Measurements from ENCODE around the gene MSANTD4. TPM values are rescaled to one million over a fixed set of nuclear protein-coding genes. Genes with fewer than 3 reads are reported as not detected.

Gene MSANTD4
- total RNA-seq (2014; rRNA removed; shearing (Covaris generic)) = 26.4 and 26.6 TPM in 2 replicates
- 20.4 and 21.0 TPM in 2 replicates for total RNA-seq (2022)
- percentile 88 among the genes with signal in this experiment for Bru-seq, nascent RNA
- BruChase-seq, experiment 1, labeled RNA remaining after a 6-hour chase = percentile 70 among the genes with signal in this experiment
- percentile 90 among the genes with signal in this experiment for BruChase-seq, experiment 2, labeled RNA remaining after a 2-hour chase
- long read RNA-seq, full-length matches to known transcripts = 6 of 14 reads
- long read RNA-seq, partial matches to known transcripts = 1 of 14 reads
- long read RNA-seq, other reads (novel, unspliced or antisense) = 7 of 14 reads

DNA sequence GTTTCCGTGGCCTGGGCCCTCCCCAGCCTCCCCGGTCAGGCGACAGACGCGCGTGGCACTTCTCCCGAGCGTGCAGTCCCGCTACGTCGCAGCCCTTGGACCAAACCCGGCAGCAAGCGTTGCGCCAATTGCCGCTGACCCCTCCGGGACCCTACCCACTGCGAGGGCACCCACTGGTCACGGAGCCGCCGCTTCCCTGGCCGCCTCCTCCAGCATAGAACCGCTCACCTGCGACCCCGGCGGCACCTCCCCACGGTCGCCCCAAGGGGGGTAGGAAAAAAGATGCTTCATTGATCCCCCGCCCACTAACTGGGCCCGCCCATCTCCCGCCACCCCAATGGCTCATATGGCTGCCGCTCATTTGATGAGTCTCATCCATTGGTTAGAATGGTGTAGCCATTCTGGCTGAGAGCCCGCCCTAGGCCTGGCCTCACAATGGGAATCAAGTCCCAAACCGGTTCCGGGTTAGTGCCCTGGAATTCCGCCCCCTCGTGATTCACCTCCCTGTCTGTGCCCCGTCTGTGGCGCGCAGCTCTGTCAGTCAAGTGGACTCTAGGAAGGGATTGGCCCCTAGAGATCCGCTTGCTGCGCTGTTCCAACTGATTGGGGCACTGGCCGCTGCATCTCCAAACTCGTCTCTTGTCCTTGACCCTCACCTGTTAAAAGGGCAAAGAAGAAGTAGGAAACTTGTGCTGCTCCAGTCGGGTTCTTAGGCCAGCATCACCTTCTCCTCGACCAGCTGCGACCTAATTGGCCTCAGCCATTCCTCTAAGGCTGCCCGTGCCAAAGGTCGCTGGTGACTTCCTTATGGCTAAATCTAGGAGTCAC is at the start of gene MSANTD4:
Gene MSANTD4, minus strand, starts transcription at position 274 of the 828 bp plus-strand sequence. CDS start 11,323 bp downstream, outside the sequence.
- Histone ChIP-seq H3K9me2 (ENCODE audit: insufficient read depth, low read length) (no peaks in the 10 kb centered on the region), H2AFZ (ENCODE audit: low read length) (peak within 1 kb of the TSS; percentile 86), H3K4me1 (ENCODE audit: insufficient read depth, low read length, poor library complexity, severe bottlenecking) (peaks cover 35% of the 10 kb centered on the region), H3K4me3 (ENCODE audit: low read depth, low read length, poor library complexity, severe bottlenecking) (peak within 1 kb of the TSS; percentile 94), H4K20me1 (ENCODE audit: insufficient read depth, low read length) (peaks cover 19% of the 10 kb centered on the region; the same call in 1 of the 2 replicates), H3K9me3 (ENCODE audit: low read length) (no peaks in the 10 kb centered on the region), H3K27ac (ENCODE audit: low read depth, low read length, poor library complexity, severe bottlenecking) (peak within 1 kb of the TSS; percentile 54), H3K36me3 (ENCODE audit: insufficient read depth, low read length) (peaks cover 30% of the 10 kb centered on the region), H3K79me2 (ENCODE audit: insufficient read depth, low read depth, low read length) (peaks cover 47% of the 10 kb centered on the region), H3K4me2 (ENCODE audit: low read length) (peak within 1 kb of the TSS; percentile 76)
- intact Hi-C loops (cut with micrococcal nuclease; ENCODE audit: unreplicated experiment) = loop anchor here (1.0 kb wide), 1 partner anchor 54 kb away; no protein-coding TSS in a partner anchor
- DNase-seq (ENCODE audit: low spot score) = peak; percentile 99
- ChIA-PET CTCF (ENCODE audit: unreplicated experiment) (interaction anchor here (0.6 kb wide), 1 partner anchor 82 kb away, joined by 3 read pairs; no protein-coding TSS in a partner anchor), POLR2A (interaction anchor here (0.6 to 1.5 kb wide), 2 partner anchors 12 to 90 kb away, joined by 4 read pairs; no protein-coding TSS in a partner anchor)
- no TSS peak for BruUV-seq (replicated peaks)
- TF ChIP-seq, protein P1, sequence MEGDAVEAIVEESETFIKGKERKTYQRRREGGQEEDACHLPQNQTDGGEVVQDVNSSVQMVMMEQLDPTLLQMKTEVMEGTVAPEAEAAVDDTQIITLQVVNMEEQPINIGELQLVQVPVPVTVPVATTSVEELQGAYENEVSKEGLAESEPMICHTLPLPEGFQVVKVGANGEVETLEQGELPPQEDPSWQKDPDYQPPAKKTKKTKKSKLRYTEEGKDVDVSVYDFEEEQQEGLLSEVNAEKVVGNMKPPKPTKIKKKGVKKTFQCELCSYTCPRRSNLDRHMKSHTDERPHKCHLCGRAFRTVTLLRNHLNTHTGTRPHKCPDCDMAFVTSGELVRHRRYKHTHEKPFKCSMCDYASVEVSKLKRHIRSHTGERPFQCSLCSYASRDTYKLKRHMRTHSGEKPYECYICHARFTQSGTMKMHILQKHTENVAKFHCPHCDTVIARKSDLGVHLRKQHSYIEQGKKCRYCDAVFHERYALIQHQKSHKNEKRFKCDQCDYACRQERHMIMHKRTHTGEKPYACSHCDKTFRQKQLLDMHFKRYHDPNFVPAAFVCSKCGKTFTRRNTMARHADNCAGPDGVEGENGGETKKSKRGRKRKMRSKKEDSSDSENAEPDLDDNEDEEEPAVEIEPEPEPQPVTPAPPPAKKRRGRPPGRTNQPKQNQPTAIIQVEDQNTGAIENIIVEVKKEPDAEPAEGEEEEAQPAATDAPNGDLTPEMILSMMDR (conservative IDR thresholded peaks at IDR 0.05; ENCODE audit: low read length) = no peak
- no peak for TF ChIP-seq EZH2phosphoT487 (IDR thresholded peaks at IDR 0.05; ENCODE audit: borderline replicate concordance, low read depth, low read length)

- Histone ChIP-seq H3K4me1 (ENCODE audit: insufficient read depth, low read length, poor library complexity, severe bottlenecking) (peaks cover 2% of the 10 kb centered on the region), H3K4me2 (ENCODE audit: low read length) (no peak overlapping the region), H3K9me3 (ENCODE audit: low read length) (no peaks in the 10 kb centered on the region), H3K27ac (ENCODE audit: low read depth, low read length, poor library complexity, severe bottlenecking) (no peak overlapping the region), H3K36me3 (ENCODE audit: insufficient read depth, low read length) (no peaks in the 10 kb centered on the region), H3K79me2 (ENCODE audit: insufficient read depth, low read depth, low read length) (no peaks in the 10 kb centered on the region), H3K9me2 (ENCODE audit: insufficient read depth, low read length) (no peaks in the 10 kb centered on the region), H4K20me1 (ENCODE audit: insufficient read depth, low read length) (no peaks in the 10 kb centered on the region), H3K4me3 (ENCODE audit: low read depth, low read length, poor library complexity, severe bottlenecking) (no peak overlapping the region), H2AFZ (ENCODE audit: low read length) (no peak overlapping the region)
- BruUV-seq (replicated peaks) = no TSS peak
- intact Hi-C loops (cut with micrococcal nuclease; ENCODE audit: unreplicated experiment) = loop anchor here (10.0 kb wide), 1 partner anchor 1384 kb away; the partner anchor contains the start of gene CWF19L2
- ChIA-PET CTCF (ENCODE audit: unreplicated experiment) (no interaction called here), POLR2A (interaction anchor here (0.6 to 1.9 kb wide), 5 partner anchors 11 to 1632 kb away, joined by 3 to 5 read pairs (median 3); no protein-coding TSS in a partner anchor)
- no peak for DNase-seq (ENCODE audit: low spot score)
- TF ChIP-seq EZH2phosphoT487 (IDR thresholded peaks at IDR 0.05; ENCODE audit: borderline replicate concordance, low read depth, low read length) = no peak
- TF ChIP-seq, protein P1 (conservative IDR thresholded peaks at IDR 0.05; ENCODE audit: low read length) = no peak
Observed at GRCh38 chr11:106070606-106071005, 48.6 kb upstream of the MSANTD4 start.
